Prostate gland (tissue), 2 donors: ENCODE measurements around the gene TBC1D30. TPM values are rescaled to one million over a fixed set of nuclear protein-coding genes. Genes with fewer than 3 reads are reported as not detected.

ENCODE experiments used
- DNase-seq: peaks from one replicate; pipeline ENCODE4 v3.0.0-alpha.2; 2019; ENCODE audit warnings: low spot score
- H3K27ac ChIP-seq, 2 donors: fragments of 200-600 bp; sonication (generic); 2 replicates each; pipeline ENCODE4 v1.5.1; 2017 to 2019
- H3K27me3 ChIP-seq: fragments of 200-600 bp; sonication (generic); replicated peaks from 2 replicates; pipeline ENCODE4 v1.5.1; 2019; ENCODE audit not compliant: insufficient read depth
- H3K36me3 ChIP-seq, 2 donors: fragments of 200-600 bp; sonication (generic); 1 replicate in 1 of 2; 2 replicates in 1 of 2; pipeline versions ENCODE4 v1.5.1 to v1.8.1; 2017 to 2019
- H3K4me1 ChIP-seq: fragments of 200-600 bp; sonication (generic); replicated peaks from 2 replicates; pipeline ENCODE4 v1.5.1; 2019
- H3K4me3 ChIP-seq, 2 donors: fragments of 200-600 bp; sonication (generic); 2 replicates each; pipeline ENCODE4 v1.5.1; 2017 to 2019
- H3K9me3 ChIP-seq: fragments of 200-600 bp; sonication (generic); 2 replicates; pipeline ENCODE4 v1.5.1; 2017
- POLR2A ChIP-seq: fragments of 450-650 bp; IDR thresholded peaks from one replicate; pipeline ENCODE4 v1.6.1; 2016; ENCODE audit warnings: antibody characterized with exemption, mild to moderate bottlenecking
- POLR2AphosphoS5 ChIP-seq: sonication (generic); formaldehyde crosslinking; IDR thresholded peaks from one replicate; pipeline ENCODE4 v1.6.1; 2017; ENCODE audit warnings: antibody characterized with exemption
- WGBS: methylation state at CpG from one replicate; pipeline ENCODE4 v1.1.5; 2018; 5-methylcytosine and 5-hydroxymethylcytosine counted together
- intact Hi-C: fragments of 100-400 bp; cut with DNase I; formaldehyde crosslinking; loops from one replicate; pipeline ENCODE4 v1.14.2; 2022
- total RNA-seq, 2 donors: library from RNA; depleted of rRNA; stranded (reverse); fragments of >200 nt; gene quantifications; one replicate each; pipeline ENCODE4 v1.1.0, GENCODE V29; 2016
- TF ChIP-seq, protein P1 (sequence below), 4 experiments: fragments of 200-600 bp in 2 of 4; fragments of 450-650 bp in 2 of 4; sonication (generic) in 2 of 4; IDR thresholded peaks; 1 replicate in 3 of 4; 2 replicates in 1 of 4; pipeline ENCODE4 v1.5.1; 2016 to 2019; ENCODE audit warnings: antibody characterized with exemption in 4 of 4, mild to moderate bottlenecking in 2 of 4, moderate library complexity in 2 of 4

TBC1D30 gene
- total RNA-seq, 2 donors from 2014 or later = 17.2 to 19.2 TPM

DNA sequence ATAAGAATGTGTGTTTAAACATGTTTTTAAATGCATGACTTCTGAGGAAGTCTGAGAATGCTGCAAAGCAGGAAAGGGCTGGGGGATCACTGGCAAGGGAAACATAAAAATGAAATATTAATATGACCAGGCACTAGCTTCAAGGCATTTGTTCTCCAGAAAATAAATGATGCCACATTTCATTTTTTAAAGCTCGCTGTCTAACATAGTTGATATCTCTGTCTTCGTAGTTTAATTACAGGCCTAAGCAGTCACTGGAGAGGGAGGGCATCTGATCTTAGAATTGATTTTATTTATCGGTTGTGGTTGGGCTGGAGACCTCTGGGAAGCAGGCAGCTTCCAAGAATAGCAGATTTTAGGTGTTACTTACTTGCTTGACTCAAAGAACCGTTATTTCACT is 87.5 kb downstream of the TBC1D30 start:
- 65% methylated on average over 4 of the region's 4 CpGs for WGBS
- Histone ChIP-seq H3K9me3 (no peaks in the 10 kb centered on the region), H3K27ac (no peak overlapping the region), H3K27me3 (no peaks in the 10 kb centered on the region), H3K4me3 (no peak overlapping the region), H3K36me3 (no peaks in the 10 kb centered on the region), H3K4me1 (no peaks in the 10 kb centered on the region)
- TF ChIP-seq POLR2A (no peak), POLR2AphosphoS5 (no peak)
- TF ChIP-seq, protein P1, sequence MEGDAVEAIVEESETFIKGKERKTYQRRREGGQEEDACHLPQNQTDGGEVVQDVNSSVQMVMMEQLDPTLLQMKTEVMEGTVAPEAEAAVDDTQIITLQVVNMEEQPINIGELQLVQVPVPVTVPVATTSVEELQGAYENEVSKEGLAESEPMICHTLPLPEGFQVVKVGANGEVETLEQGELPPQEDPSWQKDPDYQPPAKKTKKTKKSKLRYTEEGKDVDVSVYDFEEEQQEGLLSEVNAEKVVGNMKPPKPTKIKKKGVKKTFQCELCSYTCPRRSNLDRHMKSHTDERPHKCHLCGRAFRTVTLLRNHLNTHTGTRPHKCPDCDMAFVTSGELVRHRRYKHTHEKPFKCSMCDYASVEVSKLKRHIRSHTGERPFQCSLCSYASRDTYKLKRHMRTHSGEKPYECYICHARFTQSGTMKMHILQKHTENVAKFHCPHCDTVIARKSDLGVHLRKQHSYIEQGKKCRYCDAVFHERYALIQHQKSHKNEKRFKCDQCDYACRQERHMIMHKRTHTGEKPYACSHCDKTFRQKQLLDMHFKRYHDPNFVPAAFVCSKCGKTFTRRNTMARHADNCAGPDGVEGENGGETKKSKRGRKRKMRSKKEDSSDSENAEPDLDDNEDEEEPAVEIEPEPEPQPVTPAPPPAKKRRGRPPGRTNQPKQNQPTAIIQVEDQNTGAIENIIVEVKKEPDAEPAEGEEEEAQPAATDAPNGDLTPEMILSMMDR (IDR thresholded peaks at IDR 0.05) = no peak
- intact Hi-C loops = no loop called here
- DNase-seq = no peak

DNA sequence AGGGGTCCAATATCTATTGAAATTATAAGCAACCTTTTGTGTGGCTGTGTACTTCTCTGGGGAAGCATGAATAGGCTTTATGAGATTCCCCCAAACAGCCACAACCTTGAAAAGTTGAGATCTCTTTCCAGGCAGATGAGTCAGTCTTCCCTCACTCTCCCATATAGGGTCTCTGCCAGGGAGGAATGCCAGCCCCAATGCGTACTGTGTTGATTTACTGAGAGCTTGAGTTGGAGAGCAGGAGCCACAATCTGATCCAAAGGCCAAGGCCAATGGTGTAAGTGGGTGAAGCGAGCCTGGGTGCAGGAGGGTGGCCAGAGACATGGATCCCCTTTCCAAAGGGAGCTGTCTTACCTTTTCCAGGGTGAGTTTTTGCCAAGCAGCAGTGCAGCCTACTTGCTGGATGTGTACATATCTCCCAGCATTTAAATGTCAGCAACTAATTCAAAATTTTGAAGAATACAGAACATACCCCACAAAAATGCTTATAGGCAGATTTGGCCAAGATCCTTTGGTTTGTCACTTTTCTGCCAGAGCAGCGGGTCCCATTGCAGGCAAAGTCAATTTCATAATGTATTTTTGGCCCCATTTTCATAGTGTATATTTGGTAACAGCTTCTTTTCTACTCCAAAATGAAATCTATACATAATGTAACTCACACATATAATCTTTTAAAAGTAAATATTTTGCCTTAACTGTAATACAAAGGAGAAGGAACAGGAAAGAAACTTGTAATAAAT is 88.2 kb downstream of the TBC1D30 start:
- H3K36me3 ChIP-seq = no peaks in the 10 kb centered on the region
- intact Hi-C loops = no loop called here
- no peaks in the 10 kb centered on the region for H3K4me1 ChIP-seq
- H3K27ac ChIP-seq = no peak overlapping the region
- no peaks in the 10 kb centered on the region for H3K9me3 ChIP-seq
- DNase-seq = no peak
- no peak for TF ChIP-seq POLR2A
- TF ChIP-seq, protein P1 (IDR thresholded peaks at IDR 0.05) = no peak
- no peak for TF ChIP-seq POLR2AphosphoS5
- WGBS = 44% methylated on average over 3 of the region's 3 CpGs
- H3K27me3 ChIP-seq = no peaks in the 10 kb centered on the region
- H3K4me3 ChIP-seq = no peak overlapping the region

GRCh38 chr12:64915242-64915641 is 90.8 kb downstream of the TBC1D30 start:
- no peaks in the 10 kb centered on the region for H3K36me3 ChIP-seq
- no peak overlapping the region for H3K4me3 ChIP-seq
- intact Hi-C loops = no loop called here
- no peaks in the 10 kb centered on the region for H3K9me3 ChIP-seq
- H3K27ac ChIP-seq = no peak overlapping the region
- no peak for TF ChIP-seq POLR2AphosphoS5
- TF ChIP-seq, protein P1 (IDR thresholded peaks at IDR 0.05) = no peak
- TF ChIP-seq POLR2A = no peak
- 91% methylated on average over 3 of the region's 3 CpGs for WGBS
- DNase-seq = no peak
- no peaks in the 10 kb centered on the region for H3K4me1 ChIP-seq
- no peaks in the 10 kb centered on the region for H3K27me3 ChIP-seq

DNA sequence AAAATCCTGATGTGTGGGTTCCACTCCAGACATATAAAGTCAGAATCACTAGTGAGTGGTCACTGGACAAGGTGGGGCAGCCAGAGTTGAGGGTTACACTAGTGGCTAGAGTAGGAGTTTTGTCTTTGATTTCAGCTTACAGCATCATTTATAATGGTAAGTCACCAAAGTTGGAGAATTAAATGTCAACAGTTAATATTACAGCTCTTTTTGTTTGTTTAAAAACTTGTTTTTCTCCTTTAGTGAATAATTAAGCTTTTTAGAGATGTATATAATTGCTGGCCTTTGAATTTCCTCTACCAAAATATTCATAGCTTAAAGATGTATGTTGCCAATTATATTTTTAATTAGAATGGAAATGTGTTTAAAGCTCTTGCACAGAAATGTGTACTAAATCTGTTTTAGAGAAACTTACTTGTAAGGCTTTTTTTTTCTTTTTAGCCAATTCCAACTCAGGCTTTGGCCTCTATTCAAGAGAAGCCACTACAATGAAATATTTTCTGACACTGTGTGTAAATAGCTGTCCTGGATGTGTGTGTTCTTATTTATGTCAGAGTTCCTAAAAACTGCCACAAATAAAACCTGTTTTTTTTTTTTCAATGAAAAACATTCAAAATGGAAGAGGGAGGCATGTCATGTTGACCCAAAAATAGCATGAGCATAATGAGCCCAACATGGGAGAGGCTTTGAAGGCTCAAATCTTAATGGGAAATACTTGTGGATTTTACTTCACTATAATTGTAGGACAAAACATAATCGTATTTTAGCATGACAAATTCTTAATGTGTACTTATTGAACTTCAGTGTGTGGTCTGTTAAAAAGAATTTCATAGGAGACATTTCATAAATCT is 92.2 kb downstream of the TBC1D30 start:
- no peaks in the 10 kb centered on the region for H3K36me3 ChIP-seq
- no peaks in the 10 kb centered on the region for H3K27me3 ChIP-seq
- WGBS = 60% methylated on average over 1 of the region's 1 CpG
- H3K9me3 ChIP-seq = no peaks in the 10 kb centered on the region
- no peak overlapping the region for H3K4me3 ChIP-seq
- no peaks in the 10 kb centered on the region for H3K4me1 ChIP-seq
- no peak for TF ChIP-seq POLR2AphosphoS5
- TF ChIP-seq, protein P1 (IDR thresholded peaks at IDR 0.05) = no peak
- no peak for TF ChIP-seq POLR2A
- intact Hi-C loops = no loop called here
- H3K27ac ChIP-seq = no peak overlapping the region
- DNase-seq = no peak
